Karpas-422 (cell line): ENCODE data around the gene UBE2D1. TPM values are rescaled to one million over a fixed set of nuclear protein-coding genes. Genes with fewer than 3 reads are reported as not detected.
A peak's percentile ranks its signal among the peaks of the same experiment; 100 is the strongest.

Source experiments
- DNase-seq: peaks from one replicate; pipeline ENCODE4 v3.0.0-alpha.2; 2015
- H2AFZ ChIP-seq: fragments of 200-600 bp; sonication (generic); 2 replicates; pipeline ENCODE4 v1.6.1; 2014; ENCODE audit warnings: antibody characterized with exemption, low read length, mixed read lengths
- H3K27ac ChIP-seq: fragments of 200-600 bp; sonication (generic); 2 replicates; pipeline ENCODE4 v1.5.1; 2014; ENCODE audit warnings: mild to moderate bottlenecking, low read length, moderate library complexity
- H3K27me3 ChIP-seq: fragments of 200-600 bp; sonication (generic); 2 replicates; pipeline ENCODE4 v1.6.1; 2014; ENCODE audit warnings: low read length, mixed read lengths
- H3K36me3 ChIP-seq: fragments of 200-600 bp; sonication (generic); 2 replicates; pipeline ENCODE4 v1.6.1; 2014; ENCODE audit warnings: low read length, mixed read lengths; ENCODE audit not compliant: insufficient read depth
- H3K4me1 ChIP-seq: fragments of 200-600 bp; sonication (generic); 2 replicates; pipeline ENCODE4 v1.6.1; 2014; ENCODE audit warnings: mild to moderate bottlenecking, low read length, mixed read lengths
- H3K4me2 ChIP-seq: fragments of 200-600 bp; sonication (generic); 2 replicates; pipeline ENCODE4 v1.6.1; 2014; ENCODE audit warnings: low read length, low read depth, mild to moderate bottlenecking; ENCODE audit not compliant: poor library complexity, severe bottlenecking
- H3K4me3 ChIP-seq: fragments of 200-600 bp; sonication (generic); 2 replicates; pipeline ENCODE4 v1.5.1; 2014; ENCODE audit warnings: mild to moderate bottlenecking, antibody characterized with exemption, low read length, mixed read lengths
- H3K79me2 ChIP-seq: fragments of 200-600 bp; sonication (generic); 2 replicates; pipeline ENCODE4 v1.6.1; 2014; ENCODE audit warnings: mild to moderate bottlenecking, low read length, mixed read lengths
- H3K9ac ChIP-seq: fragments of 200-600 bp; sonication (generic); 2 replicates; pipeline ENCODE4 v1.6.0; 2014; ENCODE audit warnings: low read length
- H3K9me2 ChIP-seq: fragments of 200-600 bp; sonication (generic), shearing (Covaris generic); replicated peaks from 2 replicates; pipeline ENCODE4 v1.6.0; 2014; ENCODE audit warnings: mild to moderate bottlenecking, low read length, moderate library complexity; ENCODE audit not compliant: insufficient read depth
- H3K9me3 ChIP-seq: fragments of 300-700, 200-600 bp; sonication (generic); 2 replicates; pipeline ENCODE4 v1.6.1; 2014; ENCODE audit warnings: low read length, mixed read lengths
- H4K20me1 ChIP-seq: fragments of 200-600 bp; sonication (generic); 2 replicates; pipeline ENCODE4 v1.6.1; 2014; ENCODE audit warnings: mild to moderate bottlenecking, antibody characterized with exemption, low read length, low read depth; ENCODE audit not compliant: insufficient read depth
- total RNA-seq: library from RNA; depleted of rRNA; stranded (reverse); fragments of >200 nt; shearing (Covaris generic); gene quantifications from 2 replicates; pipeline ENCODE4 v1.2.3, GENCODE V29; 2014; ENCODE audit warnings: low replicate concordance

UBE2D1 gene
- total RNA-seq, 1 experiment from 2014 or later, result 12.7 TPM

DNA sequence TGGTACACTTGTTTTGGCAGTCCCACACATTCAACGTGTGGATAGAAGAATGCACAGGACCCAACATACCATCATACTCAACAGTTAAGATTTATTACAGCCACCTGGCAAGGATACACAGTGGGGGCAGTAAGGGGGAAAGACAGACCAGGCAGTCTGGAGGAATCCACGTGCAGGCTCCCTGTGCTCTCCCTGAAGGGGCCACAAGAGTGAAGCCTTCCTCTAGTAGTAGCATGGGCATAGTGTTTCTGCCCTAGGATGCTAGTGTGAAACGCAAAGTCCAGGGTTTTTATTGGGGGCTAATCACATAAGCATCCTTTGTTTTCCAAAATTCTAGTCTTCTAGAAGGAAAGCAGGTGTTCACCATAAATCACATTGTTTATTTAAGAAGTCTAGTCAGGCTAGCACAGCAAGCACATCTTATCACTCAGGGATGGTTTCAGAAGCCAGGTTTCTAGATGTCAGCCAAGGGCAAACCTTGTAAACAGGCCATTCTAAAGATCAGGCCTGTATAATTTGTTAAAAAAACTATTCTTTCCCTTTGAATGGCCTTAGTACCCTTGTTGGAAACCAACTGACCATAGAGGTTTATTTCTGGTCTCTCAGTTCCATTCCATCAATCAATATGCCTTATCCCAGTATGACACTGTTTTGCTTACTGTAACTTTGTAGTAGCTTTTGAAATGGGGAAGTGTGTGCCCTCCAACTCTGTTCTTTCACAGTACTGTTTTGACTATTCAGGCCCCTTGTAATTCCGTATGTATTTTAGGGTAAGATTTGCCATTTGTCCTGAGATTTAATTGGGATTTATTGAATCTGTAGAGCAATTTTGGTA lies 38.0 kb downstream of the UBE2D1 start:
- Histone ChIP-seq H3K36me3 (no peaks in the 10 kb centered on the region), H3K4me2 (no peak overlapping the region), H3K4me3 (no peak overlapping the region), H3K9me2 (no peaks in the 10 kb centered on the region), H3K27me3 (no peaks in the 10 kb centered on the region), H3K4me1 (no peaks in the 10 kb centered on the region), H3K79me2 (no peaks in the 10 kb centered on the region), H3K9ac (no peak overlapping the region), H3K27ac (no peak overlapping the region), H3K9me3 (no peaks in the 10 kb centered on the region), H2AFZ (no peak overlapping the region), H4K20me1 (no peaks in the 10 kb centered on the region)
- DNase-seq, result no peak

DNA sequence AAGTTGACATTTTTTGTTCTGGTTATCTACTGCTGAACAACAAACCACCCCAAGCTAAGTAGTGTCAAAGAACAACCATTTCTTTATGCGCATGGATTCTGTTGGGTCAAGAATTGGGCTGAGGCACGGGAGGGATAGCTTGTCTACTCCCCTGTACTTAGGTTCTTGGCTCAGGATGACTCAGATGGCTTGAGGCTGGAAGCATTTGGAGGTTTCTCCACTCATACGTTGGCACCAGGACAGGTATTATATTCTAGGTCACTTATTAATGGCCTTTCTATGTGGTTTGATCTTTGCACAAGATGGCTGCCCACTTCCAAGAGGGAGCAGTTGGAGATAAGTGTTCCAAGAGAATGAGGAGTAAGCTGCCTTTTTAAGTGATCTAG lies 38.6 kb downstream of the UBE2D1 start:
- Histone ChIP-seq H3K36me3 (no peaks in the 10 kb centered on the region), H3K9me3 (no peaks in the 10 kb centered on the region), H2AFZ (no peak overlapping the region), H3K4me3 (no peak overlapping the region), H3K4me1 (no peaks in the 10 kb centered on the region), H3K9ac (no peak overlapping the region), H3K27ac (no peak overlapping the region), H3K9me2 (no peaks in the 10 kb centered on the region), H3K79me2 (no peaks in the 10 kb centered on the region), H3K27me3 (no peaks in the 10 kb centered on the region), H3K4me2 (no peak overlapping the region), H4K20me1 (no peaks in the 10 kb centered on the region)
- DNase-seq, result no peak

DNA sequence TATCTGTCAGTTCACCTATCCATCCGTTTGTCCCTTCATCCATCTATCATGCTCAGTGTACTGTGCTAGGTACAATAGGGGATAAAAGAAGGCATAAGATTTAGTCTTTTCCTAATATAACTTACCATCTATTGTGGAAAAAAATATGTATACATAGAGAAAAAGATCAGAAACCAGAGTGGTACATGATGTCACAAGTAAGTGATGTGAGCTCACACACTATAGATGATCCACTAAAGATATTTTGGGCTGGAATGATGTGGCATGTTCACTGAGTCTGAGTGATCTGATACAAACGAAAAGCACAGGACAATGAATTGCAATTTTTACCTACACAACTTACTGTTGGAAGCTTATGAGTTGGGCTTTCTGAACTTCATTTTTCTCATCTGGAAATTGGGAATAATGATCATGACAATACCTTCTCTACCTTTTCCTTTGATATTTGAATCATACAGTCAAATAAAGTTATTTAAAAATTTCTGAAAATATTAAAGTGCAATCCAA lies 47.7 kb downstream of the UBE2D1 start:
- peaks cover 6% of the 10 kb centered on the region for H3K36me3 ChIP-seq
- no peak overlapping the region for H3K4me2 ChIP-seq
- H3K9ac ChIP-seq, result no peak overlapping the region
- DNase-seq, result no peak
- H3K4me3 ChIP-seq, result no peak overlapping the region
- H3K9me2 ChIP-seq, result no peaks in the 10 kb centered on the region
- peaks cover 3% of the 10 kb centered on the region; the same call in 1 of the 2 replicates for H4K20me1 ChIP-seq
- peaks cover 24% of the 10 kb centered on the region for H3K4me1 ChIP-seq
- H3K79me2 ChIP-seq, result peaks cover 28% of the 10 kb centered on the region
- no peak overlapping the region for H3K27ac ChIP-seq
- no peaks in the 10 kb centered on the region for H3K9me3 ChIP-seq
- H3K27me3 ChIP-seq, result no peaks in the 10 kb centered on the region
- H2AFZ ChIP-seq, result no peak overlapping the region

DNA sequence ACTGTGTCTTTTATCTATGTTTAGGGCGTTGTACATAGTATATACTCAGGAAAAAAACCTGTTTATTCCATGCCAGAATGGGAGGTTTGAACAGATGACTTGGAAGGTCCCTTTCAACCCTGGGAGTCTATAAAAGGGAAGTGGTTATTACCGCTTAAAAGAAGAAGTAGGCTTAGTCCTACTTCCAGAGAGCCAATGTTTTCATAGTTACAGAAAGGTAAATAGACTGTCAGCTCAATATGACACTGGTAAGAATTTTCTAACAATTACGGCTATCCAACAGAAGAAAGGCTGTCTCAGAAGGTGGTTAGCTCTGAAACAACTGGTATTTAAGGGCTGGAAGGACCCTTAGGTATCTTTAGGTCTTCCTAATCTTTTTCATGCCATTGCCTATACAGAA lies 49.3 kb downstream of the UBE2D1 start:
- peaks cover 43% of the 10 kb centered on the region for H3K79me2 ChIP-seq
- H3K4me1 ChIP-seq, result peaks cover 24% of the 10 kb centered on the region
- H3K9me3 ChIP-seq, result no peaks in the 10 kb centered on the region
- H3K36me3 ChIP-seq, result peaks cover 21% of the 10 kb centered on the region
- H3K4me2 ChIP-seq, result peak overlapping the region; percentile 89
- H3K4me3 ChIP-seq, result peak overlapping the region; percentile 80
- no peaks in the 10 kb centered on the region for H3K9me2 ChIP-seq
- H3K27ac ChIP-seq, result no peak overlapping the region
- peaks cover 11% of the 10 kb centered on the region; the same call in 1 of the 2 replicates for H4K20me1 ChIP-seq
- DNase-seq, result peak; percentile 78
- H3K9ac ChIP-seq, result peak overlapping the region; percentile 82
- no peaks in the 10 kb centered on the region for H3K27me3 ChIP-seq
- H2AFZ ChIP-seq, result peak overlapping the region; percentile 97

DNA sequence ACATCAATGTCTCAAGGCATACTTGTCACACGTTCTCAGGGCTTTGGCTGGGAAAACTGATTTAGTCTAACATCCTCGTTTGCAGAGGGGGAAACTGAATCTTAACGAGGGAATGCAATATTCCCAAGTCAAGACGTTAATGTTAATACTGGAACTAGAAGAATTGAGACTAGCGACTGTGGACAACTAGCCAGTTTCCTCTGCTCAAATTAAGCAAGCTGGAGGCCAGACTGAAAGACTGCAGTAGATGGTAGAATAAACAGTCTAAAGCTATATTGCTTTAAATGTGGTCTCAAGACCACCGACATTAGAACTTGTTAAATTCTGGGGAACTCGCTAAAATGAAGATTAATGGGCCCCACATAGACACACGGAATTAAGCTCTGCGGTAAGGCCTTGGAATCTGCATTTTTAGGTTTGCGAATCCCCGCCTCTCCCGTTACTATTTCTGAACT lies 49.8 kb downstream of the UBE2D1 start:
- peak overlapping the region; percentile 82 for H3K9ac ChIP-seq
- peaks cover 26% of the 10 kb centered on the region for H3K36me3 ChIP-seq
- H2AFZ ChIP-seq, result peak overlapping the region; percentile 97
- DNase-seq, result no peak
- peak overlapping the region; percentile 89 for H3K4me2 ChIP-seq
- H4K20me1 ChIP-seq, result peaks cover 11% of the 10 kb centered on the region; the same call in 1 of the 2 replicates
- peaks cover 24% of the 10 kb centered on the region for H3K4me1 ChIP-seq
- no peaks in the 10 kb centered on the region for H3K27me3 ChIP-seq
- H3K9me3 ChIP-seq, result no peaks in the 10 kb centered on the region
- 0 out of 2 replicates have a peak overlapping the region, but pooled peaks have one; percentile 13 for H3K27ac ChIP-seq
- H3K9me2 ChIP-seq, result no peaks in the 10 kb centered on the region
- H3K4me3 ChIP-seq, result peak overlapping the region; percentile 80
- H3K79me2 ChIP-seq, result peaks cover 48% of the 10 kb centered on the region

DNA sequence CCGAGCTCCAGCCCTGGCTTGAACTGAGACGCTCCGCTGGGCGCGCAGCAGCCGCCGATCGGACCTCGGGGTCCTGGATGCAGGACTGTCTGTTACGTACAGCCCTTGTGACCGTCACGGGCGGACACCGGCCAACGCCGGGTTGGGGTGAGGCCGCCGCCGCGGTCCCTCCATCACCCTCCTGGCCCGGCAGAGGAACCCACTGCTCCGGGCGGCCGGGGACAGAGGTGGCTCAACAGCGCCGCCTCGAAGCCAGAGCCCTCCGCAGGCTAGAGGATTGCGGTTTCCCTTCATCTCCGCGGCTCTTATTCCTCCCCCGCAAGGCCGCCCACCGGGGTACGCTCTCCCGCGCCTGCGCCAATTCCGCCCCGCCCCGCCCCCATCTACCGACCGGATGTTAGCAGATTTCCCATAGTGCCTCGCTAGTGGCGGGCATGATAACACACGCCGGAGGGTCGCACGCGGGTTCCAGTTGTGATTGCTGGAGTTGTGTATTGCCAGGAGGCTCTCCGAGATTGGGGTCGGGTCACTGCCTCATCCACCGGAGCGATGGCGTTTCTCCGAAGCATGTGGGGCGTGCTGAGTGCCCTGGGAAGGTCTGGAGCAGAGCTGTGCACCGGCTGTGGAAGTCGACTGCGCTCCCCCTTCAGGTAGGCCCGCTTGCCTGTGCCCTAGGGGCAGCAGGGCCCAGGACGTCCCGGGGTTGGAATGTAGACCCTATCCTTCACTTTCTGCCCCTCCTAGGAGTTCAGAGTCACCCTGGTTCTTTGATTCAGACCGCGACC lies 50.4 kb downstream of the UBE2D1 start, which contains the start of gene TFAM:
TFAM (plus strand) TSS at position 412 of the 785 bp plus-strand sequence; CDS start at position 550, 138 bp downstream.
- Histone ChIP-seq H2AFZ (peak within 1 kb of the TSS; percentile 97), H4K20me1 (peaks cover 16% of the 10 kb centered on the region; the same call in 1 of the 2 replicates), H3K79me2 (peaks cover 54% of the 10 kb centered on the region)

DNA sequence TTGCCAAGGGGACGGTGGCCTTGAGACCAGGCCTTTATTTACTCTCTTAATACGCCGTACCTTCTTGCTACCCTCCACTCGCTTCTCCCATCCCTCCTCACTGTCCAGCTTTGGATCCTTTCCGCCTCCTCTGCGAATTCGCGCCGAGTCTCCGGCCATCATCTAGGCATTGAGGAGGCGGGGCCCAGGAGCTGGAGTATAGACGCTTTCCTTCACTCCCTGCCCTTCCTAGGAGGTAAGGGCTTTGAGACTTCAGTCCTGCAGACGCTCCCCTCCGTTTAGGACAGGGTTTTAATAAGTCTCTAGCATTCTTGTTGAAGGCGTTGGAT lies 50.9 kb downstream of the UBE2D1 start:
- H3K4me2 ChIP-seq, result peak overlapping the region; percentile 89
- no peaks in the 10 kb centered on the region for H3K9me3 ChIP-seq
- H2AFZ ChIP-seq, result peak overlapping the region; percentile 25; the same call in 1 of the 2 replicates
- peak overlapping the region; percentile 82 for H3K9ac ChIP-seq
- no peaks in the 10 kb centered on the region for H3K27me3 ChIP-seq
- no peaks in the 10 kb centered on the region for H3K9me2 ChIP-seq
- peaks cover 17% of the 10 kb centered on the region; the same call in 1 of the 2 replicates for H4K20me1 ChIP-seq
- peaks cover 24% of the 10 kb centered on the region for H3K4me1 ChIP-seq
- peak overlapping the region; percentile 12; the same call in 1 of the 2 replicates for H3K27ac ChIP-seq
- DNase-seq, result peak; percentile 70
- peaks cover 38% of the 10 kb centered on the region for H3K36me3 ChIP-seq
- H3K79me2 ChIP-seq, result peaks cover 60% of the 10 kb centered on the region
- H3K4me3 ChIP-seq, result peak overlapping the region; percentile 80

More for the DNA sequence above, 50.4 kb downstream of the UBE2D1 start, which contains the start of gene TFAM:
- Histone ChIP-seq H3K4me1 (peaks cover 24% of the 10 kb centered on the region), H3K4me2 (peak within 1 kb of the TSS; percentile 89), H3K27ac (peak within 1 kb of the TSS; percentile 13; the same call in 1 of the 2 replicates), H3K27me3 (no peaks in the 10 kb centered on the region), H3K4me3 (peak within 1 kb of the TSS; percentile 80), H3K9me3 (no peaks in the 10 kb centered on the region), H3K9ac (peak within 1 kb of the TSS; percentile 82), H3K9me2 (no peaks in the 10 kb centered on the region), H3K36me3 (peaks cover 32% of the 10 kb centered on the region)
- DNase-seq, result peak; percentile 98
